ENCODE measurements around the gene CENPK. TPM values are rescaled to one million over a fixed set of nuclear protein-coding genes. Genes with fewer than 3 reads are reported as not detected.

Gene CENPK
- total and polyA plus RNA-seq, 10 donors, result 7.6 to 16.9 (median 9.6) TPM

- Histone ChIP-seq H3K9me3 (no peaks in the 10 kb centered on the region), H3K4me1 (peaks cover 4 to 17% (median 8%) of the 10 kb centered on the region in 6 donors), H3K27me3 (replicated peaks in 1 of 7) (peaks cover 0 to 4% (median 0%) of the 10 kb centered on the region in 7 donors), H3K27ac (no peak overlapping the region), H3K36me3 (no peaks in the 10 kb centered on the region), H3K4me3 (no peak overlapping the region)
- intact Hi-C loops (cut with DNase I; ENCODE audit: low total_unique reads), result no loop called here
- 91 to 96% (median 94%) methylated on average over 4 of the region's 4 CpGs for WGBS, 5 donors
- no peak for DNase-seq
- TF ChIP-seq, protein P1, sequence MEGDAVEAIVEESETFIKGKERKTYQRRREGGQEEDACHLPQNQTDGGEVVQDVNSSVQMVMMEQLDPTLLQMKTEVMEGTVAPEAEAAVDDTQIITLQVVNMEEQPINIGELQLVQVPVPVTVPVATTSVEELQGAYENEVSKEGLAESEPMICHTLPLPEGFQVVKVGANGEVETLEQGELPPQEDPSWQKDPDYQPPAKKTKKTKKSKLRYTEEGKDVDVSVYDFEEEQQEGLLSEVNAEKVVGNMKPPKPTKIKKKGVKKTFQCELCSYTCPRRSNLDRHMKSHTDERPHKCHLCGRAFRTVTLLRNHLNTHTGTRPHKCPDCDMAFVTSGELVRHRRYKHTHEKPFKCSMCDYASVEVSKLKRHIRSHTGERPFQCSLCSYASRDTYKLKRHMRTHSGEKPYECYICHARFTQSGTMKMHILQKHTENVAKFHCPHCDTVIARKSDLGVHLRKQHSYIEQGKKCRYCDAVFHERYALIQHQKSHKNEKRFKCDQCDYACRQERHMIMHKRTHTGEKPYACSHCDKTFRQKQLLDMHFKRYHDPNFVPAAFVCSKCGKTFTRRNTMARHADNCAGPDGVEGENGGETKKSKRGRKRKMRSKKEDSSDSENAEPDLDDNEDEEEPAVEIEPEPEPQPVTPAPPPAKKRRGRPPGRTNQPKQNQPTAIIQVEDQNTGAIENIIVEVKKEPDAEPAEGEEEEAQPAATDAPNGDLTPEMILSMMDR (IDR thresholded peaks at IDR 0.05 in 8 of 11, conservative IDR thresholded peaks at IDR 0.05 in 3 of 11), result no peak
- no peak for TF ChIP-seq POLR2A (IDR thresholded peaks at IDR 0.05)
- no peak for TF ChIP-seq POLR2AphosphoS5 (IDR thresholded peaks at IDR 0.05)
These were observed 87.6 kb downstream of the CENPK start for GRCh38 chr5:65475336-65475735.

DNA sequence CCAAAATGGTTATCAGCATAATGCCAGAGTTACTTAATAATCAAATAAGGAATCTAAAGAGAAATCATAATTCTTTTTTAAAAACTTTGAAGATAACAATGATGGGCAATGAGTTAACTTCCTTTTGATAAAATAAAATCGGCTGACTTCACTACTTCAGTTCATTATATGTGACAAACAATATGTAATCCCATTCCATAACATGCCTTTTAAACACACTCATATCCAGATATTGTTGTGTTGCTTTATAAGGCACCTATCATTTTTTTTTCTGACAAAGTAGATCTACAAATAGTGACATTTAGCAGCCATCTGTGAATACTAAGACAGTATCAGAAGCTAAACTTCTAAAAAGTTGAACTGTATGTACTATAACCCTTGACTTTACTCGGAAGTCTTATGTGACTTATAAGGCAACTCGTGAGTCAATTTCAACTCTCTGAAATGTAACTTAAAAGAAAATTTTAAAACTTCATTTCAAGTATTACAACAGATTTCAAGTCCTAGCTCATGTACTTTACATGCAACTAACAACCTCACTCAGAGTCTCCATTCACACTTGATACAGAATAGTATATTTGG, 88.7 kb downstream of the CENPK start:
- no peak for DNase-seq
- Histone ChIP-seq H3K27me3 (replicated peaks in 1 of 7) (no peaks in the 10 kb centered on the region), H3K36me3 (no peaks in the 10 kb centered on the region), H3K4me1 (peaks cover 0 to 6% (median 0%) of the 10 kb centered on the region in 6 donors), H3K27ac (no peak overlapping the region), H3K9me3 (no peaks in the 10 kb centered on the region), H3K4me3 (no peak overlapping the region)
- intact Hi-C loops (cut with DNase I; ENCODE audit: low total_unique reads), result no loop called here
- TF ChIP-seq POLR2AphosphoS5 (IDR thresholded peaks at IDR 0.05) (no peak), POLR2A (IDR thresholded peaks at IDR 0.05) (no peak)
- TF ChIP-seq, protein P1 (IDR thresholded peaks at IDR 0.05 in 8 of 11, conservative IDR thresholded peaks at IDR 0.05 in 3 of 11), result no peak
- 76 to 89% (median 80%) methylated on average over 3 of the region's 3 CpGs for WGBS, 5 donors

- H3K27ac ChIP-seq, result no peak overlapping the region
- intact Hi-C loops (cut with DNase I; ENCODE audit: low total_unique reads), result no loop called here
- H3K4me3 ChIP-seq, result no peak overlapping the region
- no peak for DNase-seq
- H3K4me1 ChIP-seq, result no peaks in the 10 kb centered on the region
- TF ChIP-seq POLR2AphosphoS5 (IDR thresholded peaks at IDR 0.05), result no peak
- TF ChIP-seq, protein P1 (IDR thresholded peaks at IDR 0.05 in 8 of 11, conservative IDR thresholded peaks at IDR 0.05 in 3 of 11), result no peak
- TF ChIP-seq POLR2A (IDR thresholded peaks at IDR 0.05), result no peak
- no peaks in the 10 kb centered on the region for H3K27me3 ChIP-seq (replicated peaks in 1 of 7)
- no peaks in the 10 kb centered on the region for H3K9me3 ChIP-seq
- no peaks in the 10 kb centered on the region for H3K36me3 ChIP-seq
- 75 to 90% (median 87%) methylated on average over 3 of the region's 3 CpGs for WGBS, 5 donors
These were observed 94.3 kb downstream of the CENPK start for GRCh38 chr5:65468633-65469032.

Small RNA genes lying within 50 kb of the gene (small RNA-seq; reads per million reads assigned to genes)
- 0 reads per million in 4 donors for gene RNU6-540P

Other genes with a start within 250 kb of the CENPK start
- gene ADAMTS6, start 81.2 kb downstream of the CENPK start, total RNA-seq, result 10 to 100 TPM in 2 of 7 donors, 1 to 10 TPM in 5; 5.4 to 16.4 (median 8.7) TPM
- gene ADAMTS6, start 81.2 kb downstream of the CENPK start, polyA plus RNA-seq, result 1 to 10 TPM; 1.1 to 2.6 (median 2.4) TPM
- gene PPWD1, start 128 bp upstream of the CENPK start, total RNA-seq, result 100 to 1,000 TPM in 1 of 7 donors, 10 to 100 TPM in 6; 41.0 to 108 (median 57.1) TPM
- gene PPWD1, start 128 bp upstream of the CENPK start, polyA plus RNA-seq, result 10 to 100 TPM; 27.6 to 61.8 (median 37.8) TPM
- gene TRIM23, start 61.2 kb upstream of the CENPK start, total RNA-seq, result 10 to 100 TPM; 13.1 to 24.2 (median 20.2) TPM
- 1 to 10 TPM; 3.3 to 3.6 (median 3.5) TPM for gene TRIM23, start 61.2 kb upstream of the CENPK start, polyA plus RNA-seq
- 1 to 10 TPM; 2.3 to 5.6 (median 4.3) TPM for gene SHLD3, start 61.9 kb upstream of the CENPK start, total RNA-seq
- 1 to 10 TPM; 3.3 to 3.8 (median 3.7) TPM for gene SHLD3, start 61.9 kb upstream of the CENPK start, polyA plus RNA-seq
- gene TRAPPC13, start 61.9 kb upstream of the CENPK start, total RNA-seq, result 10 to 100 TPM; 17.7 to 35.7 (median 20.4) TPM
- 10 to 100 TPM; 14.1 to 19.0 (median 17.9) TPM for gene TRAPPC13, start 61.9 kb upstream of the CENPK start, polyA plus RNA-seq
- 10 to 100 TPM; 10.3 to 16.3 (median 14.4) TPM for gene SGTB, start 158.9 kb upstream of the CENPK start, total RNA-seq
- gene SGTB, start 158.9 kb upstream of the CENPK start, polyA plus RNA-seq, result 1 to 10 TPM; 2.0 to 3.4 (median 2.7) TPM
- 10 to 100 TPM in 4 of 7 donors, 1 to 10 TPM in 3; 7.4 to 24.8 (median 12.1) TPM for gene NLN, start 159.0 kb upstream of the CENPK start, total RNA-seq
- gene NLN, start 159.0 kb upstream of the CENPK start, polyA plus RNA-seq, result 1 to 10 TPM; 1.3 to 3.6 (median 2.5) TPM